ENCODE data around the gene IFIT2.
"Not testable (repeated sequence)": the region's sequence is repeated elsewhere in the genome, so short reads cannot be mapped to it uniquely, and the experiment has no call there.

Gene IFIT2, protein sequence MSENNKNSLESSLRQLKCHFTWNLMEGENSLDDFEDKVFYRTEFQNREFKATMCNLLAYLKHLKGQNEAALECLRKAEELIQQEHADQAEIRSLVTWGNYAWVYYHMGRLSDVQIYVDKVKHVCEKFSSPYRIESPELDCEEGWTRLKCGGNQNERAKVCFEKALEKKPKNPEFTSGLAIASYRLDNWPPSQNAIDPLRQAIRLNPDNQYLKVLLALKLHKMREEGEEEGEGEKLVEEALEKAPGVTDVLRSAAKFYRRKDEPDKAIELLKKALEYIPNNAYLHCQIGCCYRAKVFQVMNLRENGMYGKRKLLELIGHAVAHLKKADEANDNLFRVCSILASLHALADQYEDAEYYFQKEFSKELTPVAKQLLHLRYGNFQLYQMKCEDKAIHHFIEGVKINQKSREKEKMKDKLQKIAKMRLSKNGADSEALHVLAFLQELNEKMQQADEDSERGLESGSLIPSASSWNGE

DNA sequence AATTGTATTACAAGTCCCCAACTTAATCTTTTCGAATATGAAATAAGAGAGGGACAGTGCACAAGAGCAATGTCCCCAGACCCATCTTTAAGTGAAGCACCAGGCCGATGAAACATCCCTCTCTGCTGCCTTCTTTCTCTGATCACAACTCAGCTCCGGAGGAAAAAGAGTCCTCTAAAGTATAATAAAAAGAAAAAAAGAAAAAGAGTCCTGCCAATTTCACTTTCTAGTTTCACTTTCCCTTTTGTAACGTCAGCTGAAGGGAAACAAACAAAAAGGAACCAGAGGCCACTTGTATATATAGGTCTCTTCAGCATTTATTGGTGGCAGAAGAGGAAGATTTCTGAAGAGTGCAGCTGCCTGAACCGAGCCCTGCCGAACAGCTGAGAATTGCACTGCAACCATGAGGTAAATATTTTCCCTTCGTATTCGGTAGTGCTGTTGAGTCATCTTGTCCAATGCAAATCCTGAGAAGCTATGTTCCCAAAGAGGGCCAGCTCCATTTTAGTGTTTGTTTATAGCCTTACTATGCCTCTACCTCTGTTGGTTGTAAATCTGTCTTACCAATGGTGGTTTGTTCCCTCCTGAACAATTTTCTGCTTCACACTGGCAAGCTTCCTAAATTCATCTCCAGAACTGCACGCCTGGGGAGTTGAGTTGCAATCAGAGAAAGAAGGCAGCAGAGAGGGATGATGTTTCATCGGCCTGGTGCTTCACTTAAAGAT is at the start of gene IFIT2:
Gene IFIT2, plus strand, starts transcription at position 326 of the 725 bp plus-strand sequence. Its CDS starts 78 bp downstream, at position 404.
- DNase-seq (ENCODE audit: extremely low spot score) = peak; percentile 59
- ChIA-PET POLR2A (interaction anchor here (0.7 to 0.8 kb wide), 2 partner anchors 30 to 66 kb away, joined by 3 to 4 read pairs; no protein-coding TSS in a partner anchor), CTCF (interaction anchor here (1.1 to 2.2 kb wide), 10 partner anchors 8 to 466 kb away, joined by 3 to 6 read pairs (median 4); no protein-coding TSS in a partner anchor)
- TF ChIP-seq, protein P1, sequence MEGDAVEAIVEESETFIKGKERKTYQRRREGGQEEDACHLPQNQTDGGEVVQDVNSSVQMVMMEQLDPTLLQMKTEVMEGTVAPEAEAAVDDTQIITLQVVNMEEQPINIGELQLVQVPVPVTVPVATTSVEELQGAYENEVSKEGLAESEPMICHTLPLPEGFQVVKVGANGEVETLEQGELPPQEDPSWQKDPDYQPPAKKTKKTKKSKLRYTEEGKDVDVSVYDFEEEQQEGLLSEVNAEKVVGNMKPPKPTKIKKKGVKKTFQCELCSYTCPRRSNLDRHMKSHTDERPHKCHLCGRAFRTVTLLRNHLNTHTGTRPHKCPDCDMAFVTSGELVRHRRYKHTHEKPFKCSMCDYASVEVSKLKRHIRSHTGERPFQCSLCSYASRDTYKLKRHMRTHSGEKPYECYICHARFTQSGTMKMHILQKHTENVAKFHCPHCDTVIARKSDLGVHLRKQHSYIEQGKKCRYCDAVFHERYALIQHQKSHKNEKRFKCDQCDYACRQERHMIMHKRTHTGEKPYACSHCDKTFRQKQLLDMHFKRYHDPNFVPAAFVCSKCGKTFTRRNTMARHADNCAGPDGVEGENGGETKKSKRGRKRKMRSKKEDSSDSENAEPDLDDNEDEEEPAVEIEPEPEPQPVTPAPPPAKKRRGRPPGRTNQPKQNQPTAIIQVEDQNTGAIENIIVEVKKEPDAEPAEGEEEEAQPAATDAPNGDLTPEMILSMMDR (IDR thresholded peaks at IDR 0.05; ENCODE audit: control extremely low read depth, extremely low read depth, low read depth, missing control alignments) = no peak

DNA sequence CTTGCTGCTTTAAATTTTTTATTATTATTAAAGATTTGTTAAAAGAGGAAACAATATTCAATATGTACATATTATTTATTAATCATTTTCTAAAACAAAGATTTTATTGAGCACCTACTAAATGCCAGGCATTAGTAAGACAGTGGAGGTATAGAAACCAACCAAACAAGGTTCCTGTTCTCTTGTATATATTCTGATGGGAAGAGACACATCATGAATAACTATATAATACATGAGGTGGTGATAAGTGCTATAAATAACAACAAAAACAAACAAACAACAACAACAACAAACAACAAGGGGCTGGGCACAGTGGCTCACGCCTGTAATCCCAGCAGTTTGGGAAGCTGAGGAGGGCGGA is 49.6 kb upstream of the IFIT2 start:
- DNase-seq (ENCODE audit: extremely low spot score) = no peak
- TF ChIP-seq, protein P1 (IDR thresholded peaks at IDR 0.05; ENCODE audit: control extremely low read depth, extremely low read depth, low read depth, missing control alignments) = no peak
- ChIA-PET CTCF (interaction anchor here (0.7 to 2.3 kb wide), 8 partner anchors 9 to 116 kb away, joined by 3 to 10 read pairs (median 5); no protein-coding TSS in a partner anchor), POLR2A (interaction anchor here (0.5 to 0.6 kb wide), 2 partner anchors 11 to 140 kb away, joined by 3 read pairs; partner anchors contain the start of gene IFIT1)

DNA sequence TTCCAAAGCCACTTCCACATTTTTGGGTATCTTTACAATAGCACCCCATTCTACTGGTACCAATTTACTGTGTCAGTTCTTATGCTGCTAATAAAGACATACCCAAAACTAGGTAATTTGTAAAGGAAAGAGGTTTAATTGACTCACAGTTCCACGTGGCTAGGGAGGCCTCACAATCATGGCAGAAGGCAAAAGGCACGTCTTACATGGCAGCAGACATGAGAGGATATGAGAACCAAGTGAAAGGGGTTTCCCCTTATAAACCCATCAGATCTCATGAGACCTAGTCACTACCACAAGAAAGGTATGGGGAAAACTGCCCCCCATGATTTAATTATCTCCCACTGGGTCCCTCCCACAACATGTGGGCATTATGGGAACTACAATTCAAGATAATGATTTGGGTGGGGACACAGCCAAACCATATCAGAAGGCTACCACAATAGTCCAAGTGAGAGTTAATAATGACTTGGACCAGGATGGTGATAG is 46.7 kb upstream of the IFIT2 start:
- POLR2A ChIA-PET; DNase-seq (ENCODE audit: extremely low spot score): not testable (repeated sequence)
- CTCF ChIA-PET = interaction anchor here (0.9 to 2.6 kb wide), 5 partner anchors 11 to 138 kb away, joined by 3 to 5 read pairs (median 3); partner anchors contain the start of gene IFIT1

DNA sequence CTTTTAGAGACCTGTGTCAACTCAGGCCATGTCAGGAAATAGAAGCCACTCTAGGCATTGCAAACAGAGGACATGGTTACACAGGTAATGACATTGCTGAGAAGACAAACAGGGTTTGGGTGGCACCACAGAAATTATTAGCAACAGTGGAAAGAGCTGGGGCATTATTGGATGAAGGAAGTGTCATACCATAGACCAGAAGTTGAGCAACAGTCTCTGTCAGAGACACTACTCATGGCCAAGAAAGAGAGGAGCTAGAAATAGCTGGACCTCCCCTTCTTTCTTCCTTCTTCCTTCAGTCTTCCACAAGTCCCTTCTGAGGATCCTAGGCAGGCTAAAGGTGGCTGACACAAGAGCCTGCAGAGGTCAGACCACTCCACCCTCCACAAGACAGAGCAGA is 46.1 kb upstream of the IFIT2 start:
- DNase-seq (ENCODE audit: extremely low spot score) = no peak
- ChIA-PET CTCF (interaction anchor here (0.8 to 2.6 kb wide), 6 partner anchors 12 to 137 kb away, joined by 3 to 5 read pairs (median 3); partner anchors contain the start of gene IFIT1), POLR2A (no interaction called here)
- TF ChIP-seq, protein P1 (IDR thresholded peaks at IDR 0.05; ENCODE audit: control extremely low read depth, extremely low read depth, low read depth, missing control alignments) = no peak

DNA sequence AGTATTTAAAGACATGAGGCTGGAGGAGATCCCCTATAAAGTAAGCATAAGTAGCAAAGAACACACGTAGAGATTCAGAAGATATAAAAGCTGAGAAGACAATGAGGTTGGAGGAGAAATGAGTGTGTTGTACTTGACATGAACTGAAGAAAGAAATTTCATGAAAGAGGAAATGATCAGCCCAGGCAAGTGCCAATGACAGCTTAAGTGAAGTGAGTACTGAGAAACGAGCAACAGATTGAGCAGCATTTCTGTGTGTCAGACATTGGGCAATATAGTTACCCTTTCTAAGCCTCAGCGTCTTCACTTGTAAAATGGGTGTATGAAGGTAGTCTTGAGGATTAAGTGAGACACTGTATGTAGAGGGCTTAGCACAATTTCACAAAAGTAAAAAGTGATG is 45.5 kb upstream of the IFIT2 start:
- DNase-seq (ENCODE audit: extremely low spot score) = no peak
- ChIA-PET CTCF (interaction anchor here (0.8 to 2.6 kb wide), 4 partner anchors 11 to 136 kb away, joined by 3 to 5 read pairs (median 4); partner anchors contain the start of gene IFIT1), POLR2A (no interaction called here)
- TF ChIP-seq, protein P1 (IDR thresholded peaks at IDR 0.05; ENCODE audit: control extremely low read depth, extremely low read depth, low read depth, missing control alignments) = no peak

DNA sequence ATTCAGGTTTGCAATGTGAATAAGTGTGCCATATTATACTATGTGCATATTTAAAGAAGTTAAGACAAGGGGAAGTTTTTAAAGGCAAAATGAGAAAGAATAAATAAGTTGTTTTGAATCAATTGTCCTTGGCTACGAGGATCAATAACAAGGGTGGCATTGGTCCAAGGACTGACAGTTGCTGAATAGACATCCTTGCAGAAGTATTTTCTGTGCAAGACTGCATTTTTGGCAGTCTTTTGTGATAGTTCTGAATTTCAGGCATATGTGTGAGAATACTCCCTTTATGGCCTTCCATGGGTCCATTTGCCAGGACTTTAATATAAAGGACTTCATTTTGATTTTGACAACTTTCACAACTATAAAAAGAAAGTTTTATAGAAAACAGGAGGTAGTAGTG is 44.9 kb upstream of the IFIT2 start:
- TF ChIP-seq, protein P1 (IDR thresholded peaks at IDR 0.05; ENCODE audit: control extremely low read depth, extremely low read depth, low read depth, missing control alignments) = no peak
- DNase-seq (ENCODE audit: extremely low spot score) = no peak
- ChIA-PET POLR2A (no interaction called here), CTCF (interaction anchor here (2.6 kb wide), 1 partner anchor 13 kb away, joined by 5 read pairs; no protein-coding TSS in a partner anchor)

Measured in GM10248 (cell line).